NCI-H526 (cell line): ENCODE data around the gene COX19.
"Not testable (repeated sequence)": the region's sequence is repeated elsewhere in the genome, so short reads cannot be mapped to it uniquely, and the experiment has no call there.

Experiments used
- DNase-seq, 2 experiments: peaks; one replicate each; lab custom pipeline; 2025; lab: John Stamatoyannopoulos, UW

Gene COX19

GRCh38 chr7:960972-961371 is 14.4 kb downstream of the COX19 start:
- not testable (repeated sequence) for DNase-seq

- no peak for DNase-seq
Observed at GRCh38 chr7:960269-960871, 15.0 kb downstream of the COX19 start.

- not testable (repeated sequence) for DNase-seq
Observed at GRCh38 chr7:959740-960139, 15.6 kb downstream of the COX19 start.

- no peak for DNase-seq
Observed at GRCh38 chr7:959271-959670, 16.1 kb downstream of the COX19 start.

- no peak for DNase-seq
Observed at GRCh38 chr7:958221-959200, 16.8 kb downstream of the COX19 start.

- peak in 1 of 2 experiments; percentile 26 for DNase-seq
Observed at GRCh38 chr7:957418-958220, 17.7 kb downstream of the COX19 start.

- no peak for DNase-seq
Observed at GRCh38 chr7:956031-956430, 19.3 kb downstream of the COX19 start.

GRCh38 chr7:954330-955238 is 20.8 kb downstream of the COX19 start, which contains the start of gene ADAP1:
TSS of gene ADAP1 (minus strand) at chr7:954680. CDS start at chr7:954477, 203 bp downstream.
- DNase-seq, result peak in 1 of 2 experiments; percentile 57

- peak in 1 of 2 experiments; percentile 51 for DNase-seq
Observed at GRCh38 chr7:953547-954327, 21.6 kb downstream of the COX19 start.

GRCh38 chr7:952548-953441 is 22.6 kb downstream of the COX19 start:
- no peak for DNase-seq

- DNase-seq, result no peak
Observed at GRCh38 chr7:951881-952547, 23.3 kb downstream of the COX19 start.

- no peak for DNase-seq
Observed at GRCh38 chr7:949021-949934, 26.1 kb downstream of the COX19 start.

GRCh38 chr7:947391-948210 is 27.7 kb downstream of the COX19 start:
- no peak for DNase-seq

- no peak for DNase-seq
Observed at GRCh38 chr7:946256-946996, 28.9 kb downstream of the COX19 start.

GRCh38 chr7:945556-946255 is 29.6 kb downstream of the COX19 start:
- peak in 1 of 2 experiments; percentile 33 for DNase-seq
